NK-92 (cell line): ENCODE measurements around the gene LHPP.

ENCODE experiments used
- DNase-seq: peaks from one replicate; lab custom pipeline; 2025; ENCODE audit not compliant: unreplicated experiment; lab: John Stamatoyannopoulos, UW

The LHPP gene

GRCh38 chr10:124652200-124652599, 190.6 kb downstream of the LHPP start:
- DNase-seq, result no peak

GRCh38 chr10:124652701-124653100, 191.1 kb downstream of the LHPP start:
- DNase-seq, result no peak

- DNase-seq, result no peak
Measured at GRCh38 chr10:124653311-124653710, 191.7 kb downstream of the LHPP start.

- no peak for DNase-seq
Measured at GRCh38 chr10:124653811-124654651, 192.4 kb downstream of the LHPP start.

- no peak for DNase-seq
Measured at GRCh38 chr10:124654686-124655085, 193.1 kb downstream of the LHPP start.

- no peak for DNase-seq
Measured at GRCh38 chr10:124655191-124656112, 193.8 kb downstream of the LHPP start.

- no peak for DNase-seq
Measured at GRCh38 chr10:124656113-124656490, 194.5 kb downstream of the LHPP start.

GRCh38 chr10:124656541-124656940, 194.9 kb downstream of the LHPP start:
- DNase-seq, result no peak

GRCh38 chr10:124657806-124658205, 196.2 kb downstream of the LHPP start:
- no peak for DNase-seq

GRCh38 chr10:124658591-124659242, 197.1 kb downstream of the LHPP start:
- DNase-seq, result no peak

- DNase-seq, result no peak
Measured at GRCh38 chr10:124659380-124659779, 197.8 kb downstream of the LHPP start.

- no peak for DNase-seq
Measured at GRCh38 chr10:124660404-124661125, 198.9 kb downstream of the LHPP start.

- no peak for DNase-seq
Measured at GRCh38 chr10:124661660-124662180, 200.1 kb downstream of the LHPP start.

GRCh38 chr10:124663228-124663627, 201.6 kb downstream of the LHPP start:
- no peak for DNase-seq
